Neural cell (in vitro differentiated cells): ENCODE data around the gene TEKT5. TPM values are rescaled to one million over a fixed set of nuclear protein-coding genes. Genes with fewer than 3 reads are reported as not detected.
A peak's percentile ranks its signal among the peaks of the same experiment; 100 is the strongest.

Experiments
- H2AFZ ChIP-seq: fragments of 200-600, 300-800 bp; sonication (generic), shearing (Covaris generic); 2 replicates; pipeline ENCODE4 v1.6.0; 2014; ENCODE audit warnings: low read depth, mild to moderate bottlenecking, antibody characterized with exemption, low read length, moderate library complexity
- H3F3A ChIP-seq: fragments of 200-600 bp; shearing (Covaris generic); 2 replicates; pipeline ENCODE4 v1.6.1; 2016; ENCODE audit warnings: mild to moderate bottlenecking, moderate library complexity, mixed read lengths, antibody characterized with exemption, low read length; ENCODE audit not compliant: insufficient read depth, poor library complexity, severe bottlenecking
- H3K27ac ChIP-seq: fragments of 200-600, 300-800 bp; sonication (generic), shearing (Covaris generic); 2 replicates; pipeline ENCODE4 v1.5.1; 2014; ENCODE audit warnings: mild to moderate bottlenecking, low read length, moderate library complexity
- H3K27me3 ChIP-seq: fragments of 300-800, 200-600 bp; sonication (generic), shearing (Covaris generic); 2 replicates; pipeline ENCODE4 v1.6.0; 2014; ENCODE audit warnings: mild to moderate bottlenecking, low read depth, low read length, moderate library complexity; ENCODE audit not compliant: insufficient read depth
- H3K36me3 ChIP-seq: fragments of 300-800, 200-600 bp; sonication (generic), shearing (Covaris generic); 2 replicates; pipeline ENCODE4 v1.5.1; 2014; ENCODE audit warnings: mild to moderate bottlenecking, antibody characterized with exemption, low read length, moderate library complexity; ENCODE audit not compliant: insufficient read depth
- H3K4me2 ChIP-seq: fragments of 300-800, 200-600 bp; sonication (generic), shearing (Covaris generic); 2 replicates; pipeline ENCODE4 v1.6.0; 2014; ENCODE audit warnings: mild to moderate bottlenecking, low read length
- H3K4me3 ChIP-seq: fragments of 300-800, 200-600 bp; sonication (generic), shearing (Covaris generic); 2 replicates; pipeline ENCODE4 v1.5.1; 2014; ENCODE audit warnings: mild to moderate bottlenecking, low read length, moderate library complexity
- H3K79me2 ChIP-seq: fragments of 200-600 bp; shearing (Covaris generic); replicated peaks from 2 replicates; pipeline ENCODE4 v1.6.0; 2014; ENCODE audit warnings: mild to moderate bottlenecking, low read length, moderate library complexity; ENCODE audit not compliant: insufficient read depth
- H3K9ac ChIP-seq: fragments of 300-800, 200-600 bp; sonication (generic), shearing (Covaris generic); 2 replicates; pipeline ENCODE4 v1.6.1; 2016; ENCODE audit warnings: mild to moderate bottlenecking, low read length, mixed read lengths
- H3K9me2 ChIP-seq: fragments of 200-600 bp; shearing (Covaris generic); 2 replicates; pipeline ENCODE4 v1.6.1; 2016; ENCODE audit warnings: mild to moderate bottlenecking, low read length, mixed read lengths; ENCODE audit not compliant: insufficient read depth
- H3K9me3 ChIP-seq: fragments of 200-600, 300-800 bp; sonication (generic), shearing (Covaris generic); 2 replicates; pipeline ENCODE4 v1.6.1; 2016; ENCODE audit warnings: mild to moderate bottlenecking, mixed run types, low read length, moderate library complexity, mixed read lengths
- H4K20me1 ChIP-seq: fragments of 200-600 bp; shearing (Covaris generic); 2 replicates; pipeline ENCODE4 v1.6.1; 2016; ENCODE audit warnings: mild to moderate bottlenecking, mixed run types; ENCODE audit not compliant: insufficient read depth
- EP300 ChIP-seq: fragments of 450-650 bp; conservative IDR thresholded peaks from 2 replicates; pipeline ENCODE4 v1.6.1; 2014; ENCODE audit warnings: antibody characterized with exemption, mild to moderate bottlenecking, moderate library complexity; ENCODE audit not compliant: poor library complexity, severe bottlenecking
- EZH2 ChIP-seq: fragments of 200-600, 300-800 bp; shearing (Covaris generic), sonication (generic); IDR thresholded peaks from 2 replicates; pipeline ENCODE4 v1.6.1; 2014; ENCODE audit warnings: antibody characterized with exemption, low read length, borderline replicate concordance, mild to moderate bottlenecking; ENCODE audit not compliant: insufficient read depth, poor library complexity, severe bottlenecking
- MXI1 ChIP-seq: fragments of 450-650 bp; conservative IDR thresholded peaks from 2 replicates; pipeline ENCODE4 v1.6.1; 2014; ENCODE audit warnings: antibody characterized with exemption, mild to moderate bottlenecking; ENCODE audit not compliant: poor library complexity, severe bottlenecking
- POLR2AphosphoS5 ChIP-seq: IDR thresholded peaks from 2 replicates; pipeline ENCODE4 v1.6.1; 2012
- RAD21 ChIP-seq: fragments of 450-650 bp; conservative IDR thresholded peaks from 2 replicates; pipeline ENCODE4 v1.6.1; 2014; ENCODE audit warnings: antibody characterized with exemption, mild to moderate bottlenecking, moderate library complexity
- SMC3 ChIP-seq: fragments of 450-650 bp; conservative IDR thresholded peaks from 2 replicates; pipeline ENCODE4 v1.6.1; 2014; ENCODE audit warnings: antibody characterized with exemption, mild to moderate bottlenecking, moderate library complexity; ENCODE audit not compliant: poor library complexity
- TAF1 ChIP-seq: IDR thresholded peaks from 2 replicates; pipeline ENCODE4 v1.6.1; 2012; ENCODE audit warnings: low read depth
- polyA plus RNA-seq: library from polyadenylated mRNA; depleted of rRNA; stranded (reverse); fragments of >200 nt; gene quantifications from 2 replicates; pipeline ENCODE4 v1.2.3, GENCODE V29; 2014
- small RNA-seq, 3 experiments: library from RNA; depleted of rRNA; stranded (forward); fragments of <200 nt; gene quantifications; one replicate each; pipeline ENCODE3, GENCODE V24; 2012
- TF ChIP-seq, protein P1 (sequence below): IDR thresholded peaks from 2 replicates; pipeline ENCODE4 v1.6.1; 2012; ENCODE audit warnings: borderline replicate concordance
- TF ChIP-seq, protein P2 (sequence below): fragments of 450-650 bp; IDR thresholded peaks from 2 replicates; pipeline ENCODE4 v1.5.1; 2014; ENCODE audit warnings: antibody characterized with exemption, mild to moderate bottlenecking, moderate library complexity; ENCODE audit not compliant: poor library complexity, severe bottlenecking

TEKT5 gene
- polyA plus RNA-seq, 1 donor from 2014 or later = not detected

DNA sequence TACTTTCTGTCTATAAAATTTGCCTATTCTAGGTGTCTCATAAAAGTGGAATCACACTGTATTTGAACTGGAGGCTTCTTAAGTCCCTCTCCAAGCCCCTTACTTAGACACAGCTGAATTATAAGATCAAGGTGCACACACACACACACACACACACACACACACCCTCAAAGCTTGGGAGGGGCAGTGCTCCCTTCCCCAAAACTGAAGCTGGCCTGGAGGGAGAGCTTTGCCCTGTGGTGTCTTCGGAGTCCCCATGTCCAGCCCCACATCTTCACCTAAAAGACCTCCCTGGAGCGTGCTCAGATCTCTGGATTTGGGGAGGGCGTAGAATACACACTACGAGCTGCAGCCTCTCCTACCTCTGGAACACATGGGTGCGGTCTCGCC lies 115.2 kb downstream of the TEKT5 start:
- H3K9me2 ChIP-seq = no peaks in the 10 kb centered on the region
- no peak overlapping the region for H2AFZ ChIP-seq
- no peak overlapping the region for H3K4me2 ChIP-seq
- no peaks in the 10 kb centered on the region for H3K79me2 ChIP-seq
- no peaks in the 10 kb centered on the region for H3F3A ChIP-seq
- no peak overlapping the region for H3K9ac ChIP-seq
- TF ChIP-seq EZH2 = no peak
- no peak for TF ChIP-seq SMC3
- no peak for TF ChIP-seq TAF1
- TF ChIP-seq POLR2AphosphoS5 = no peak
- TF ChIP-seq RAD21 = no peak
- no peak for TF ChIP-seq MXI1
- TF ChIP-seq, protein P1, sequence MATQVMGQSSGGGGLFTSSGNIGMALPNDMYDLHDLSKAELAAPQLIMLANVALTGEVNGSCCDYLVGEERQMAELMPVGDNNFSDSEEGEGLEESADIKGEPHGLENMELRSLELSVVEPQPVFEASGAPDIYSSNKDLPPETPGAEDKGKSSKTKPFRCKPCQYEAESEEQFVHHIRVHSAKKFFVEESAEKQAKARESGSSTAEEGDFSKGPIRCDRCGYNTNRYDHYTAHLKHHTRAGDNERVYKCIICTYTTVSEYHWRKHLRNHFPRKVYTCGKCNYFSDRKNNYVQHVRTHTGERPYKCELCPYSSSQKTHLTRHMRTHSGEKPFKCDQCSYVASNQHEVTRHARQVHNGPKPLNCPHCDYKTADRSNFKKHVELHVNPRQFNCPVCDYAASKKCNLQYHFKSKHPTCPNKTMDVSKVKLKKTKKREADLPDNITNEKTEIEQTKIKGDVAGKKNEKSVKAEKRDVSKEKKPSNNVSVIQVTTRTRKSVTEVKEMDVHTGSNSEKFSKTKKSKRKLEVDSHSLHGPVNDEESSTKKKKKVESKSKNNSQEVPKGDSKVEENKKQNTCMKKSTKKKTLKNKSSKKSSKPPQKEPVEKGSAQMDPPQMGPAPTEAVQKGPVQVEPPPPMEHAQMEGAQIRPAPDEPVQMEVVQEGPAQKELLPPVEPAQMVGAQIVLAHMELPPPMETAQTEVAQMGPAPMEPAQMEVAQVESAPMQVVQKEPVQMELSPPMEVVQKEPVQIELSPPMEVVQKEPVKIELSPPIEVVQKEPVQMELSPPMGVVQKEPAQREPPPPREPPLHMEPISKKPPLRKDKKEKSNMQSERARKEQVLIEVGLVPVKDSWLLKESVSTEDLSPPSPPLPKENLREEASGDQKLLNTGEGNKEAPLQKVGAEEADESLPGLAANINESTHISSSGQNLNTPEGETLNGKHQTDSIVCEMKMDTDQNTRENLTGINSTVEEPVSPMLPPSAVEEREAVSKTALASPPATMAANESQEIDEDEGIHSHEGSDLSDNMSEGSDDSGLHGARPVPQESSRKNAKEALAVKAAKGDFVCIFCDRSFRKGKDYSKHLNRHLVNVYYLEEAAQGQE = no peak
- TF ChIP-seq, protein P2, sequence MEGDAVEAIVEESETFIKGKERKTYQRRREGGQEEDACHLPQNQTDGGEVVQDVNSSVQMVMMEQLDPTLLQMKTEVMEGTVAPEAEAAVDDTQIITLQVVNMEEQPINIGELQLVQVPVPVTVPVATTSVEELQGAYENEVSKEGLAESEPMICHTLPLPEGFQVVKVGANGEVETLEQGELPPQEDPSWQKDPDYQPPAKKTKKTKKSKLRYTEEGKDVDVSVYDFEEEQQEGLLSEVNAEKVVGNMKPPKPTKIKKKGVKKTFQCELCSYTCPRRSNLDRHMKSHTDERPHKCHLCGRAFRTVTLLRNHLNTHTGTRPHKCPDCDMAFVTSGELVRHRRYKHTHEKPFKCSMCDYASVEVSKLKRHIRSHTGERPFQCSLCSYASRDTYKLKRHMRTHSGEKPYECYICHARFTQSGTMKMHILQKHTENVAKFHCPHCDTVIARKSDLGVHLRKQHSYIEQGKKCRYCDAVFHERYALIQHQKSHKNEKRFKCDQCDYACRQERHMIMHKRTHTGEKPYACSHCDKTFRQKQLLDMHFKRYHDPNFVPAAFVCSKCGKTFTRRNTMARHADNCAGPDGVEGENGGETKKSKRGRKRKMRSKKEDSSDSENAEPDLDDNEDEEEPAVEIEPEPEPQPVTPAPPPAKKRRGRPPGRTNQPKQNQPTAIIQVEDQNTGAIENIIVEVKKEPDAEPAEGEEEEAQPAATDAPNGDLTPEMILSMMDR = no peak
- TF ChIP-seq EP300 = no peak
- H3K27me3 ChIP-seq = peaks cover 23% of the 10 kb centered on the region
- no peak overlapping the region for H3K27ac ChIP-seq
- peak overlapping the region; percentile 72 for H3K4me3 ChIP-seq
- H4K20me1 ChIP-seq = no peaks in the 10 kb centered on the region
- H3K9me3 ChIP-seq = no peaks in the 10 kb centered on the region
- no peaks in the 10 kb centered on the region for H3K36me3 ChIP-seq

DNA sequence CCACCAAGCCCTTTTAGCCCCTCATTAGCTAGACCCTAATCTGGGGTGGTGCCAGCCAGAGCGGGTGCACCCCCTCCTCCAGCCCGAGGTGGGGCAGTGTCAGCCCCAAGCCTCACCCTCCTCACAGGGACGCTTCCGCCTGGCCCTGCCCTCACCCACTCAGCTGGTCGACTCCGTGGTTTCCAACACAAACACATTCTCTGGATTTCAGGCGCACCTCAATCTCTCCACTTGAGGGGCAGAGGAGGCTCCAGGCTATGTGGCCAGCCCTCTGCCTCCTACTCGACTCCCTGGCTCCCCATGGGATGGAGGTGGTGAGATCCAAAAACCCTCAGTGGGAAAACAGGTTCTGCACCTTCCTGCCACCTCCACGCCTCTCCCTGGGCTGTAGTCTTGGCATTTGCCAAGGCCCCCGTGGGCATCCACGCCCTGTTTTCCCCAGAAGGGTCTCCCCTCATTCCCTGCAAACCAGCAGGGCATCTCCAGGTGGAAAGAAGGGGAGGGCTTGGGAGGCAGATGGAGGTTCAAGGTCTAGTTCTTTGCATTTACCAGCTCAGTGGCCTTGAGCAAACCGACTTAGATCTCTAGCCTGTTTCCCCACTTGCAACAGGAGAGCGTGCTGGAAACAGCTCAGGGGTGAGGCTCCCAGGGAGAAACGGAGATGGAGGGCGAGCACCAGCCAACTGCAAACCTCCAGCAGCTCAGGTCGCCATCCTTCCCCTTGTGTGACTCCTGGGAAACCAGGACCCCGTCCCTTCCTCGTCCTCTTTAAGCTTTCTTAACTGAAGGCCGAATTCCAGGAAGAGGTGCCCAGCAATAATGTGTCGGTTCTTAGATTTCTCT lies 116.0 kb downstream of the TEKT5 start:
- Histone ChIP-seq H2AFZ (no peak overlapping the region), H3K9me2 (no peaks in the 10 kb centered on the region), H3K4me2 (no peak overlapping the region), H3K79me2 (no peaks in the 10 kb centered on the region), H3K27ac (no peak overlapping the region), H3K27me3 (peaks cover 23% of the 10 kb centered on the region), H3K36me3 (no peaks in the 10 kb centered on the region), H3K4me3 (no peak overlapping the region), H4K20me1 (no peaks in the 10 kb centered on the region), H3F3A (no peaks in the 10 kb centered on the region), H3K9ac (no peak overlapping the region), H3K9me3 (no peaks in the 10 kb centered on the region)
- TF ChIP-seq MXI1 (no peak), RAD21 (no peak)

Small RNAs within 50 kb of the gene (small RNA-seq; reads per million reads assigned to genes)
- gene MTND4LP24 = 0 reads per million in 3 experiments
- gene MTND6P33 = 0 reads per million in 3 experiments

Other genes with a start within 250 kb of the TEKT5 start
- gene EMP2, start 114.3 kb downstream of the TEKT5 start, polyA plus RNA-seq = 0.14 TPM in 1 of 2 replicates, not detected in the other
- 19.7 and 33.3 TPM in 2 replicates for gene NUBP1, start 48.9 kb upstream of the TEKT5 start, polyA plus RNA-seq
- 8.8 and 9.1 TPM in 2 replicates for gene TVP23A, start 123.9 kb upstream of the TEKT5 start, polyA plus RNA-seq
- gene CIITA, start 182.3 kb upstream of the TEKT5 start, polyA plus RNA-seq = not detected in 2 replicates
- 52.0 and 62.0 TPM in 2 replicates for gene DEXI, start 247.5 kb upstream of the TEKT5 start, polyA plus RNA-seq
- 11.1 and 17.8 TPM in 2 replicates for gene CLEC16A, start 249.6 kb upstream of the TEKT5 start, polyA plus RNA-seq